GM19043 (cell line): ENCODE data around the gene CD63.

Experiments used
- ATAC-seq: cut with Tn5 transposase; IDR thresholded peaks from one replicate; pipeline ENCODE4 v1.9.1; 2021; ENCODE audit warnings: low read depth; ENCODE audit not compliant: unreplicated experiment

Gene CD63

GRCh38 chr12:55723516-55724225, 5.1 kb downstream of the CD63 start:
- ATAC-seq = no peak

GRCh38 chr12:55722948-55723347, 5.9 kb downstream of the CD63 start:
- ATAC-seq = no peak

DNA sequence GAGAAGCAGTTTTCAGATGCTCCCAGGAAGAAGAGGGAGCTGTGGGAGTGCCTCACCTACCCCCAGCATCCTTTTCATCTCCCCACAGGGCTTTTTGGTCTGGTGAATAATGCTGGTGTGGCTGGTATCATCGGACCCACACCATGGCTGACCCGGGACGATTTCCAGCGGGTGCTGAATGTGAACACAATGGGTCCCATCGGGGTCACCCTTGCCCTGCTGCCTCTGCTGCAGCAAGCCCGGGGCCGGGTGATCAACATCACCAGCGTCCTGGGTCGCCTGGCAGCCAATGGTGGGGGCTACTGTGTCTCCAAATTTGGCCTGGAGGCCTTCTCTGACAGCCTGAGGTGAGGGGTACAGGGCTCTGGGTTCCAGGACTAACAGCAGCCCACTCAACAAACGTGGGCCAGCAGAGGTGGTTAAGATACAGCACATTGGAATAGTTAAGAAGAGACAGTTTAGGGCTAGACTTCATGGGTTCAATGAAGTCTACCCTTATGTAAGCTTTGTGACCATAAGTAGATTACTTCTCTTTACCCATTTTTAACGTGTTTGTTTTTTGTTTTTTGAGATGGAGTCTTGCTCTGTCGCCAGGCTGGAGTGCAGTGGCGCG, 7.1 kb downstream of the CD63 start:
- no peak for ATAC-seq

GRCh38 chr12:55720894-55721444, 7.8 kb downstream of the CD63 start:
- ATAC-seq = no peak

- no peak for ATAC-seq
Measured at GRCh38 chr12:55720071-55720564, 8.7 kb downstream of the CD63 start, which contains the start of gene RDH5. Gene RDH5 (plus strand): TSS chr12:55720393. CDS start chr12:55721185, 792 bp downstream.

DNA sequence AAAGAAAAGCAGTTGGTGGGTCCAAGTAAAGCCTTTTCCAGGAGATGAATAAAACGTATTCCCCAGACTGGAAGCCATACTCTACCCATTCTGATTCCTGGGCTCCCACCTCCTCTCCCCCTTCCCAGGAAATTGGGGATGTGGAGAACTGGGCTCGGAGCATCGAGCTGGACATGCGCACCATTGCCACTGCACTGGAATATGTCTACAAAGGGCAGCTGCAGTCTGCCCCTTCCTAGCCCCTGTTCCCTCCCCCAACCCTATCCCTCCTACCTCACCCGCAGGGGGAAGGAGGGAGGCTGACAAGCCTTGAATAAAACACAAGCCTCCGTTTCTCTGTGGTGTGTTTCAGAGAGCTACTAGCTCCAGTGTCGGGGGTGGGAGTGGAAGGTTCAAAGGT, 9.4 kb downstream of the CD63 start:
- no peak for ATAC-seq

DNA sequence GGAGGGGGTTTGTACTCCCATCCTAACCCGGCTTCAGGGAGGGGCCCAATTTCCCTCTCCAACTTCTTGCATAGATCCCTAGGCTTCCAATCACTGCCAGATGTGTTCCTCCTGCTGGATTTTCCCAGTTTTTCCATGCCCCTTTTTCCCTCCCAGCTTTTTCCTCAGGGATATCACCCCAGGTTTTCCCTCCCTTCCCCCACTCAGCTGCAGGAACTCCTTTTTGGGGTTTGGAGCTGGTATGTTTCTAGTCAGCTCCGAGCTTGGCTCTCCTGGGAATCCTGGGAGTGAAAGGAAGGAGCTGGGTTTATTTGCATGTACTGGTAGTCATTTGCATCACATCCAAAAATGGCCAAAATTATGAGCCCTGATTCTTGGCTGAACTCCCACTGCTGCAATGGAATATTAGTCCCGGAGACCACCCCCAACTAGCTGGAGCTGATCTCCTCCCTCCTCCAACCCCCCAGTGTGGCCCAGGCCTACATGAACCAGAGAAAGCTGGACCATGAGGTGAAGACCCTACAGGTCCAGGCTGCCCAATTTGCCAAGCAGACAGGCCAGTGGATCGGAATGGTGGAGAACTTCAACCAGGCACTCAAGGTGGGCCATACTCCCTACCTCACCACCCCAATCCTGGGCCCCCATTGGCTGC, 10.1 kb downstream of the CD63 start:
- no peak for ATAC-seq

DNA sequence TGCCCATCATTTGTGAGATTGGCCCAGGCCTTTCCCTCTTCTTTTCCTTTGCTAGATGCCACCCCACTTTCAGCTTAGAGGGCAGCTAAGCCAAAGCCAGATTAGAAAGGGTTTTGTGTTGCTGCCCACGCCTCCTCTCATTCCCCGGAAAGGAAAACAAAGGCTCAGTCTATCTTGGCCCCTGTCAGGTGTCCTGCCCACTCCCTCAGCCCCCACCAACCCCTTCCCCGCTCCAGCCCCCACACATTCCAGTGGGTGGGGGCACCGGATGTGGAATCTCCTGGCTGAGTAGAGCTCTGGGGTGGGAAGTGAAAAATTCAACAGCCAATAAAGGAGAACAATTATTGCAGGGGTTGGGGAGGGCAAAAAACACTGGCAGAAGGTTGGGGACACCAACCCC, 10.8 kb downstream of the CD63 start:
- ATAC-seq = no peak

- no peak for ATAC-seq
Measured at GRCh38 chr12:55717011-55718007, 11.5 kb downstream of the CD63 start.

DNA sequence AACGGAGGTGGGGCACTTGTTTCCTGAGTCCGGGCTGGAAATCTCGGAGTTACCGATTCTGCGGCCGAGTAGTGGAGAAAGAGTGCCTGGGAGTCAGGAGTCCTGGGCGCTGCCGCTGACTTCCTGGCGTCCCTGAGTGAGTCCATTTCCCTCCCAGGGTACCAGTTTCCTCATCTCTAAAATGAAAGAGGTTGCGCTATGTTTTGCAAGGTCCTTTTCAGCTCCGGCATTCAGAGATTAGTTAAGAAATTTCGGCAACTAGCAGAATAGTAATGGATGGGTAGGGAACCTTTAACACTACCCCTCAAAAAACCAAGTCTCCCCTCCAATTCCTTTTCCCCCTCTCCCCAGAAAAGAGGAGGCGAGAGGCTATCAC, 12.2 kb downstream of the CD63 start:
- ATAC-seq = no peak

GRCh38 chr12:55715833-55716581, 12.8 kb downstream of the CD63 start, which contains the start of gene BLOC1S1:
Gene BLOC1S1 (plus strand): TSS chr12:55716046. CDS start chr12:55716052, 6 bp downstream.
- ATAC-seq = peak; percentile 88

GRCh38 chr12:55715169-55715764, 13.5 kb downstream of the CD63 start:
- ATAC-seq = no peak

DNA sequence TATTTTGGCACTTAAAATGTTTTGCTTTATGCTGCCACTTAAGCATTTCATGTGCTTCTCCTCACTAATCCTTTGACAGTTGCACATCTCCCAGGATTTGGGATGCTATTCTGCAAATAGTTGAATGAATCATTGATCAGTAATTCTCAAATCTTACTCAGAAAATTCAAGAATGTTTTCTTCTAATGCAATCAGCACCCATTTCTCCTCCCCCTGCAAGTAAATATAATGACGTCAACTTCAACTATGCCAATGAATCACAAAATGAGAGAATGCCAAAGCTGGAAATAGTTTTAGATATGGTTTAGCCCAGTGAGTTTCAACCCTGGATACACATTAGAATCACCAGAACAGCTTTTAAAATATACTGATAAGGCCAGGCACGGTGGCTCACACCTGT, 15.1 kb downstream of the CD63 start:
- ATAC-seq = no peak

DNA sequence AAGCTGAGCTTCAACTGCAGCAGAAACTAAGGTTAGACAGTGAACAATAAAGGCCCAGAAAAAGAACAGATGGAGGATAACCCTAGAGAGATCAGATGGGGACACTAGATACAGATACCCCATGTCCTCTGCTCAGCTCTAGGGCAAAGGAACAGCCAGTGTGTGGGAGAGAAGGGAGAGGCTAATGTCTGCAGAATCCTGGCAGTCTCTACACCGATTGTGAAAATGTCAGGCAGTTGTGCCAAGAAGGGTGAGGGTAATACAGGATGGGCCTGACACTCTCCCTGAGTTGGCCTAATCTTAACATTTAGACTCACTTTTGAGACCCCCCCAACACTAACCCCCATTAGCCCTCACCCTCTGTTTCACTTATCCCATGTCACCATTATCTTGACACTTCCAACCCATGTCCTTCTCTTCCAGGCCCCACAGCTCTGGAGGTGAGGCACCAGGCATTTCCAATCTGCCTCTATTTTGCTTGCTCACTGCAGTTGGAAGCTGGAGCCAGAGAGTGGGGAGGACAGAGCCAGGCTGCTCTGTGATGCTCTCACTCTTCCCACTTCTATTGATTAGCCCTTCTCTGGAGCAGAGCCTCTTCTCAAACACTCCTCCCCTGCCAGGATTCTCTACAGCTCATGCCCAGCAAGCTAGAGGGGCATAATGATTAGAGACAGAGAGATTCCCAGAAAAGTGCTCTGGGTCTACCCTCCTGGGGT, 16.0 kb downstream of the CD63 start:
- no peak for ATAC-seq

- no peak for ATAC-seq
Measured at GRCh38 chr12:55711786-55712553, 16.8 kb downstream of the CD63 start.

DNA sequence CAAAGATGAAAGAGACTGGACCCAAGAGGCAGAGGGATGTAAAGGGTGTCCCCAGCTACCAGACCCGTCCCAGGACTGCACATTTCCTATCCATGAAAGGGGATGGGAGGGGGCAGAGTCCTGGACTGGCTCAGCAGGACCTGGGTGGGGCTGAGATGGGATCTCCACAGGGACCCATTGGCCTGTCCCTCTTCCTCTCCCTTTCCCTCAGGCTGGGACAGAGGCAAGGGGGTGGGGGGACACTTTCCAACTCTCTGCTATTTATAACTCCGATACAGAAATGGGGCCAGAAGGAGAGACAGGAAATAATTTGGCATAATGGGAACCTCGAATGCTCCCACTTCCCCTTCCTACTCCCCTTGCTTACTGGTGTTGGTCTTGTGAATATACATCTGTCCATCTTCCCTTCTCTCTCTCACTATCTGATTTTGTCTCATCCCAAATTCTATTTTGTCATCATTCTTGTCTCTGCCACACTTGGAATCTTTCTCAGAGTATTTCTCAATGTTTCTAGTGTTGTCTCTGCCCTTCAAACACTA, 20.0 kb downstream of the CD63 start:
- no peak for ATAC-seq
